Activated CD8-positive, alpha-beta memory T cell treated with anti-CD3 and anti-CD28 coated beads, Interleukin-2, amount 50 U/mL, for 48 hours (primary cell): ENCODE measurements around the gene ELF4.
A peak's percentile ranks its signal among the peaks of the same experiment; 100 is the strongest.

Experiments
- DNase-seq: peaks from one replicate; pipeline ENCODE4 v3.0.0-alpha.2; 2020

The ELF4 gene

DNA sequence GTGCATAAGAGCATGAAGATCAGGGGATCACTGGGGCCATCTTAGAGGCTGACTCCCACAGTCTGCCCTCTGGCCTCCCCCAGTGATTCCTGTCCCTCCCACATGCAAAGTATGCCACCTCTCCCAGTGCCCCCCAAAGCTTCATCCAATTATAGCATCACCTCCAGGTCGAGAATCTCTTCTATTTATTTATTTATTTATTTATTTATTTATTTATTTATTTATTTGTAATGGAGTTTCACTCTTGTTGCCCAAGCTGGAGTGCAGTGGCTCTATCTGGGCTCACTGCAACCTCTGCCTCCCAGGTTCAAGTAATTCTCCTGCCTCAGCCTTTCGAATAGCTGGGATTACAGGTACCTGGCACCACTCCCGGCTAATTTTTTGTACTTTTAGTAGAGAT lies 77.7 kb downstream of the ELF4 start:
- DNase-seq = no peak

GRCh38 chrX:130030826-130031225 lies 79.5 kb downstream of the ELF4 start:
- no peak for DNase-seq

GRCh38 chrX:130028196-130028595 lies 82.1 kb downstream of the ELF4 start:
- peak; percentile 63 for DNase-seq

- no peak for DNase-seq
Measured at GRCh38 chrX:130027569-130027968, 82.7 kb downstream of the ELF4 start.

GRCh38 chrX:130025256-130025655 lies 85.0 kb downstream of the ELF4 start:
- no peak for DNase-seq

DNA sequence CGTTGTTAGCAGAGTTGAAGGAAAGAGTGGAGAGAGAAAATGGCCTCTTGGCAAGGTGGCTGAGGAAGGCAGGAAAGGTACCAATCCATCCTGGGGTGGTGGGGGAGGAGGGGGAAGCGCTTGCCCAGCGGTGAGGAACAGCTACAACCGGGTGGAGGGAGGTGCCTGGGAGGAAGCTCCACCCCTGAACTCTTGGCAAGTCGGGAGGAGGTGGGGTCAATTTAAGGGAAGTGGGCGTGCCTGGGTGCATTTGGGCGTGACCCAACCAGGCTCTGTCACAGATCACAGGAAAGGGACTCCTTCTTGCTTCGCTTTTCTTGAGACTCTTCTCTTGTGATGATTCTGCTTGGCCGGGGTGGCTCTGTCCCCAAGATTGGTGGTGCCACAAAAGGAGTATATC lies 86.2 kb downstream of the ELF4 start:
- peak; percentile 68 for DNase-seq

DNA sequence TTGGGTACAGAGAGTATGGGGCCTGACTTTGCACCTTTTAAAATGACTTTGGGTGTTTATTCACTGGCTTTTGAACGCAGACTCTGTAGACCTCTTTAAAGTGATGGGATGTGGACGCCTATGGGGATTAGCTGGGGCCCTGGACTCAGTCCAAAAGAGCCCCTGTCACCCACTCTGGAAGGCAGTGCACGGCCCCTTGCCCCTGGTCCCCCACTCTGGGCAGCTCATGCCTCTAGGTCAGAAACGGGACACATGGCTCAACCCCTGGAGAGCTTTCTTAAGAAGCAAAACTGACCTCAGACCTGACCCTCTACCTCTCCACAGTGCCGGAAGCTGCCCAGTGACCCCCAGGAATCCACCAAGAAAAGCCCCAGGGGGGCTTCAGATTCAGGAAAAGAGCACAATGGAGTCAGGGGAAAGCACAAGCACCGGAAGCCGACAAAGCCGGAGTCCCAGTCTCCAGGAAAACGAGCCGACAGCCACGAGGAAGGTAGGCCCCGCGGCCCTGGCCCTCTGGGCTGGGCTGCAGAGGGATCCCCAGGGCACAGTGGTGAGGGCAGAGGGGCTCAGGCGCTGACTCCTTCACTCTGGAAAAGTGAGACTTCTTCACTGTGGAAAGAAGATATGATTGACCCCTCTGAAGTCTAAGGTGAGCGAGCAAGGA lies 89.5 kb downstream of the ELF4 start:
- no peak for DNase-seq

DNA sequence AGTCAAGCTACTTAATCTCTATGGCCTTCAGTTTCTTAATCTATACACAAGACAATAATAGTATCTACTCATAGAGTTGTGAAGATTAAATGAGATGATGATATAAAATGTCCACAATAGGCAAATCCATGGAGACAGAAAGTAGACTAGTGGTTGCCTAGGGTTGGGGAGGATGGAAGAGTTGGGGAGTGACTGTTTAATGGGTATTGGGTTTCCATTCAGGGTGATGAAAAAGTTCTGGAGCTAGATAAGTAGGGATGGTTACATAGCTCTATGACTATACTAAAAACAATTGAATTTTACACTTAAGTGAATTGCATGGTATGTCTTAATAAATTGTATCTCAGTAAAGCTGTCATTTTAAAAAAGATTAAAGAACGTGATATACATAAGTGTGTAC lies 92.2 kb downstream of the ELF4 start:
- no peak for DNase-seq

DNA sequence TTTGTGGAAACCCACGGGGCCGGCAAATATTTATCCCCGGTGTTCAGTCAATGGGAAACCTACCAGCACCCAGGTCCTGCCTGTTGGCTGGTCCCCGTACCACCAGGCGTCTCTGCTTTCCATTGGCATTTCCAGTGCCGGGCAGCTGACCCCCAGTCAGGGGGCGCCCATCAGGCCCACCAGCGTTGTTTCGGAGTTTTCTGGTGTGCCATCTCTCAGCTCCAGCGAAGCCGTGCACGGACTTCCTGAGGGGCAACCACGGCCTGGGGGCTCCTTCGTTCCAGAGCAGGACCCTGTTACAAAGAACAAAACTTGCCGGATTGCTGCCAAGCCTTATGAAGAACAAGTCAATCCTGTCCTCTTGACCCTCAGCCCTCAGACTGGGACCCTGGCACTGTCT lies 95.1 kb downstream of the ELF4 start:
- DNase-seq = no peak
